HepG2 (cell line): ENCODE data around the gene CES3. TPM values are rescaled to one million over a fixed set of nuclear protein-coding genes. Genes with fewer than 3 reads are reported as not detected.

Experiments
- AGO2 ChIP-seq: fragments of 200-400 bp; formaldehyde crosslinking; optimal IDR thresholded peaks from 2 replicates; pipeline ENCODE3; 2017; ENCODE audit warnings: mild to moderate bottlenecking, low read depth, low read length, moderate library complexity
- ELF4 ChIP-seq: sonication (generic); formaldehyde crosslinking; IDR thresholded peaks from 2 replicates; pipeline ENCODE4 v1.5.0; 2020; ENCODE audit warnings: missing genetic modification reagents, mild to moderate bottlenecking, moderate library complexity, borderline replicate concordance
- FOSL2 ChIP-seq: sonication (generic); formaldehyde crosslinking; IDR thresholded peaks from 2 replicates; pipeline ENCODE4 v1.4.0; 2020; ENCODE audit warnings: missing genetic modification reagents
- FOXK2 ChIP-seq: fragments of 450-650 bp; IDR thresholded peaks from 2 replicates; pipeline ENCODE4 v1.6.1; 2016
- LRRFIP1 ChIP-seq: sonication (generic); formaldehyde crosslinking; conservative IDR thresholded peaks from 2 replicates; pipeline ENCODE4 v1.4.0; 2020; ENCODE audit warnings: missing genetic modification reagents
- NFE2L2 ChIP-seq: fragments of 150-350 bp; IDR thresholded peaks from 2 replicates; pipeline ENCODE4 v1.6.1; 2014; ENCODE audit warnings: low read length
- REST ChIP-seq, 2 experiments: IDR thresholded peaks; 2 replicates each; pipeline ENCODE4 v1.6.1; 2011 to 2012; ENCODE audit warnings: low read length in 2 of 2, borderline replicate concordance in 1 of 2, low read depth in 1 of 2, mild to moderate bottlenecking in 1 of 2, moderate library complexity in 1 of 2
- TFAP4 ChIP-seq: sonication (generic); IDR thresholded peaks from 2 replicates; pipeline ENCODE4 v1.6.1; 2016; ENCODE audit warnings: low read depth, borderline replicate concordance
- ZNF251 ChIP-seq: sonication (generic); formaldehyde crosslinking; IDR thresholded peaks from 2 replicates; pipeline ENCODE4 v1.9.0; 2021; ENCODE audit warnings: mild to moderate bottlenecking, missing genetic modification reagents
- ZNF432 ChIP-seq: sonication (generic); formaldehyde crosslinking; IDR thresholded peaks from 2 replicates; pipeline ENCODE4 v1.5.0; 2020; ENCODE audit warnings: missing genetic modification reagents, mild to moderate bottlenecking, borderline replicate concordance
- polyA plus RNA-seq, 8 experiments: library from polyadenylated mRNA; depleted of rRNA in 3 of 8; stranded (reverse) in 7 of 8; unstranded in 1 of 8; fragments of >200 nt; fragmentation: Illumina TruSeq in 4 of 8; extraction: Trizol in 4 of 8; gene quantifications; 2 replicates each; pipeline versions ENCODE4 v1.2.1 to v1.2.3, GENCODE V29; 2011 to 2016; ENCODE audit warnings: low read depth in 4 of 8, missing spikeins in 1 of 8, mixed read lengths in 1 of 8; ENCODE audit not compliant: insufficient read depth in 1 of 8
- total RNA-seq, 5 experiments: library from RNA; depleted of rRNA; stranded (reverse); fragments of >200 nt; fragmentation: Illumina TruSeq; extraction: Trizol; gene quantifications; 2 replicates each; pipeline ENCODE4 v1.2.3, GENCODE V29; 2016; ENCODE audit warnings: low read depth in 1 of 5
- TF ChIP-seq, protein P1 (sequence below), 2 experiments: fragments of 450-650 bp in 1 of 2; sonication (generic) in 1 of 2; formaldehyde crosslinking in 1 of 2; IDR thresholded peaks; 2 replicates each; pipeline versions ENCODE4 v1.6.1 to v1.8.0; 2016 to 2022; ENCODE audit warnings: antibody characterized with exemption in 1 of 2, mild to moderate bottlenecking in 1 of 2, missing genetic modification reagents in 1 of 2

The CES3 gene
- total and polyA plus RNA-seq, 2 of the 13 experiments (the other 11 are each of a cell fraction or from before 2014, with no cell fraction given), result 6.6 to 17.4 TPM

DNA sequence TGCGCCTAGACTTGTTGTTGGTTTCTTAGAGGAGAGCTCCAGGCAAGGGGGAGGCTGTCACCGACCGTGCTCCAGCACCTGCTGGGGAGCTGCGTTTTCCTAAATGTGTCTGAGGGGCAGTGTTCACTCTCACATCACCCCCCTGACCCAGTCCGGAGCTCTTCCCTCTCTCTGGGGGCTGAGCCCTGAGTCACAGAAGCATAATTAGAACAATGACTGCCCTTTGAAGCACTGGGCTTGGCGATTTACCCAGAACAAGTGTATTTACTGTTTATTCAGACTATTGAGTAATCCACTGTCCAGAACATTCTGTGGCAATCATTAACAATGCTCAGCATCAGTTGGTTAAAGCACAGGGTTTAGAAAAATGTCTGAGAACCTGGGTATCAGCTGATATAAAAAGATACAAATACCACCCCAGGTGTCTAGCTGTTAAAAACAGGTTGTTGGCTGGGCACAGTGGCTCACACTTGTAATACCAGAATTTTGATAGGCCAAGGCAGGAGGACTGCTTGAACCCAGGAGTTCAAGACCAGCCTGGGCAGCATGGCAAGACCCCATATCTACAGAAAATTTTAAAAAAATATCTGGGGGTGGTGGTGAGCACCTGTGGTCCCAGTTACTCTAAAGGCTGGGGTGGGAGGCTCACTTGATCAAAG is 35.4 kb downstream of the CES3 start (continued):
- TF ChIP-seq TFAP4 (peak; percentile 56), NFE2L2 (no peak), REST (IDR thresholded peaks at IDR 0.05; ENCODE audit: borderline replicate concordance in 1 of 2, low read depth in 1 of 2, low read length in 2 of 2) (no peak), ZNF432 (CRISPR knock-in tag) (no peak), AGO2 (no peak), ELF4 (CRISPR knock-in tag) (no peak), FOSL2 (CRISPR knock-in tag) (peak; percentile 86), ZNF251 (CRISPR knock-in tag) (no peak), LRRFIP1 (CRISPR knock-in tag) (no peak), FOXK2 (no peak)
- TF ChIP-seq, protein P1, sequence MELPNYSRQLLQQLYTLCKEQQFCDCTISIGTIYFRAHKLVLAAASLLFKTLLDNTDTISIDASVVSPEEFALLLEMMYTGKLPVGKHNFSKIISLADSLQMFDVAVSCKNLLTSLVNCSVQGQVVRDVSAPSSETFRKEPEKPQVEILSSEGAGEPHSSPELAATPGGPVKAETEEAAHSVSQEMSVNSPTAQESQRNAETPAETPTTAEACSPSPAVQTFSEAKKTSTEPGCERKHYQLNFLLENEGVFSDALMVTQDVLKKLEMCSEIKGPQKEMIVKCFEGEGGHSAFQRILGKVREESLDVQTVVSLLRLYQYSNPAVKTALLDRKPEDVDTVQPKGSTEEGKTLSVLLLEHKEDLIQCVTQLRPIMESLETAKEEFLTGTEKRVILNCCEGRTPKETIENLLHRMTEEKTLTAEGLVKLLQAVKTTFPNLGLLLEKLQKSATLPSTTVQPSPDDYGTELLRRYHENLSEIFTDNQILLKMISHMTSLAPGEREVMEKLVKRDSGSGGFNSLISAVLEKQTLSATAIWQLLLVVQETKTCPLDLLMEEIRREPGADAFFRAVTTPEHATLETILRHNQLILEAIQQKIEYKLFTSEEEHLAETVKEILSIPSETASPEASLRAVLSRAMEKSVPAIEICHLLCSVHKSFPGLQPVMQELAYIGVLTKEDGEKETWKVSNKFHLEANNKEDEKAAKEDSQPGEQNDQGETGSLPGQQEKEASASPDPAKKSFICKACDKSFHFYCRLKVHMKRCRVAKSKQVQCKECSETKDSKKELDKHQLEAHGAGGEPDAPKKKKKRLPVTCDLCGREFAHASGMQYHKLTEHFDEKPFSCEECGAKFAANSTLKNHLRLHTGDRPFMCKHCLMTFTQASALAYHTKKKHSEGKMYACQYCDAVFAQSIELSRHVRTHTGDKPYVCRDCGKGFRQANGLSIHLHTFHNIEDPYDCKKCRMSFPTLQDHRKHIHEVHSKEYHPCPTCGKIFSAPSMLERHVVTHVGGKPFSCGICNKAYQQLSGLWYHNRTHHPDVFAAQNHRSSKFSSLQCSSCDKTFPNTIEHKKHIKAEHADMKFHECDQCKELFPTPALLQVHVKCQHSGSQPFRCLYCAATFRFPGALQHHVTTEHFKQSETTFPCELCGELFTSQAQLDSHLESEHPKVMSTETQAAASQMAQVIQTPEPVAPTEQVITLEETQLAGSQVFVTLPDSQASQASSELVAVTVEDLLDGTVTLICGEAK (IDR thresholded peaks at IDR 0.05), result no peak
- TF ChIP-seq, protein P1 (CRISPR knock-in tag; IDR thresholded peaks at IDR 0.05), result no peak; the same call in 1 of the 2 replicates
